HG03558 (cell line): ENCODE data around the gene SQSTM1.
"Not testable (repeated sequence)": the region's sequence is repeated elsewhere in the genome, so short reads cannot be mapped to it uniquely, and the experiment has no call there.

Experiments
- ATAC-seq: cut with Tn5 transposase; IDR thresholded peaks from one replicate; pipeline ENCODE4 v1.9.1; 2021; ENCODE audit warnings: moderate number of reproducible peaks; ENCODE audit not compliant: unreplicated experiment; ENCODE audit errors: extremely low read depth

SQSTM1 gene

DNA sequence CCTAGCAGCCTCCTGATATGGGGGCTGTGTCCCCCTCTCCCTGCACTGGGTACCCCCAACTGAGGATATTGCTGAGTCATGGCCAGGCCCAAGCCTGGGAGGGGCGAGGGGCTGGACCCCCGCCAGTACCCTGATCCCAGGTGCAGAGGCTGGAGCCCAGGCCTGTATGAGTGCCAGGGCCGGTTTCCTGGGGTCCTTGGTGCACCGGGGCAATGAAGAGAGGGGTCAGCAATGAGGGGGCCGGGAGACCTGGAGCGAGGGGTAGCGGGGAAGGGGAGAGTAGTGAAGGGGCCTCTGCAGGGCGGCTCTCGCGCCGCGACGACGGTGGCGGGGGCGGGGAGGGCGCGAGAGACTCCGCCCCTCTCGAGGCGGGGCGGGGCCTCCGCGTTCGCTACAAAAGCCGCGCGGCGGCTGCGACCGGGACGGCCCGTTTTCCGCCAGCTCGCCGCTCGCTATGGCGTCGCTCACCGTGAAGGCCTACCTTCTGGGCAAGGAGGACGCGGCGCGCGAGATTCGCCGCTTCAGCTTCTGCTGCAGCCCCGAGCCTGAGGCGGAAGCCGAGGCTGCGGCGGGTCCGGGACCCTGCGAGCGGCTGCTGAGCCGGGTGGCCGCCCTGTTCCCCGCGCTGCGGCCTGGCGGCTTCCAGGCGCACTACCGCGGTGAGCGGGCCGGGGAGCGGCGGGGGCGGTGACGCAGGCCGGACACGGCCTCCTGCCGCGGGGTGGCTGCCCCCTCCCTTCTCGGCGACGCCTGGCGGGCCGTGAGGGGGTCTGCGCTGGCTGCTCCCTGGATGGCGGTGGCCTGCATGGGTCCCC lies at the start of gene SQSTM1:
Gene SQSTM1 (plus strand): TSS at position 423 of the 815 bp plus-strand sequence. CDS start 32 bp downstream, at position 455.
- no peak for ATAC-seq

DNA sequence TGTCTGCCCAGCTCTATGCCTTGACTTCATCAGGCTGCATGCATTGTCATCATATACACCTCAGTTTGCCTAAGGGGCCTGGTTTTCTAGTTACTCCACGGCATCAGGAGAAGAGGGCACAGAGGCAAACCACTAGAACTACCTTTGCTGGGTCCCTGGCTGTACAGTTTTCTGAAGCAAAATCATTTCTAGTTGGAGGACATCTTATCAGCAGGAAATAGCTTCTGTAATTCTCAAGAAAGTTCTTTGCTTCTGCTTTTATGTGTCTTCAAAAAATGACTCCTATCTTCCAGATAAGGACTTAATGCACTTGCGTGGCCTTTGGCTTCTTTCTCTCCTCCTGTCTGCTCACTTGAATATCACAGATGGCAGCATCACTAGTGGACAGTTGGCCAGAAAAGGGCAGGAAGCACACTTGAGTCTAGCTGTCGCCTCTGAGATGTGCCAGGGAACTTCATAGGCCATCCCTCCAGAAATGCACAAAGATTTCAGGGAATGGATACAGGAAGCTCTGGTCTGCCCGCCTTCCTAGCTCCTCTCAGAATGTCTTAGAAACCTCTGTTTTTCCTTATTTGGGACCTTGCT lies 49.3 kb upstream of the SQSTM1 start:
- ATAC-seq: no peak

DNA sequence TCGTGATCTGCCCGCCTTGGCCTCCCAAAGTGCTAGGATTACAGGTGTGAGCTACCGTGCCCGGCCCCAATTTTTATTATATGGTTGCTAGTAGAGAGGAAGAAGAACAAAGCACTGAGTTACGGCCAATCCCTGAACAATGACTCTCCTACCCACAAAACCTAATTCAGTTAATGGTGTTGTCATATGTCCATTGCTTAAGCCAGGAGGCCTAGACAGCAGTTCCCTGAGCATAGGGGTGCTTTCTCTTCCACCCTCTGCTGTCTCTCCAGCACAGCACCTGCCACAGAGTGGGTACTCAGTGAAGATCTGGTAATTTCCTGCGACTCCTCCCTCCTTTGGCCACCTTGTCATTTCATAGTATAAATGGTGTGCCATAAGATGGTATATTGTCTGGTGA lies 48.4 kb upstream of the SQSTM1 start:
- no peak for ATAC-seq

DNA sequence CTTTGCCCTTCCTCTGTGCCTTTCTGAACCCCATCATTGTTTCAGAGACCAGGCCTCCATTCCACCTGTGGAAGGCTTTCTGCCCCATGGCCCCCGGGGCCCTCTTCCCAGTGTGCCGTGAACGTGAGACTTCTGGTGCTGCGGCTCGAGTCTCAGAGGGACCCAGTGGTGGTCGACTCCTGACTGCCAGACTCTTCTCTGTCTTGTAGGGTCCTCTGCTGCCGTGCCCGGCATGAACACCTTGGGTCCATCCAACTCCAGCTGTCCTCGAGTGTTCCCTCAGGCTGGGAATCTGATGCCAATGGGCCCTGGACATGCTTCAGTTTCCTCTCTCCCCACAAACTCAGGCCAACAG lies 47.0 kb upstream of the SQSTM1 start:
- ATAC-seq: no peak

DNA sequence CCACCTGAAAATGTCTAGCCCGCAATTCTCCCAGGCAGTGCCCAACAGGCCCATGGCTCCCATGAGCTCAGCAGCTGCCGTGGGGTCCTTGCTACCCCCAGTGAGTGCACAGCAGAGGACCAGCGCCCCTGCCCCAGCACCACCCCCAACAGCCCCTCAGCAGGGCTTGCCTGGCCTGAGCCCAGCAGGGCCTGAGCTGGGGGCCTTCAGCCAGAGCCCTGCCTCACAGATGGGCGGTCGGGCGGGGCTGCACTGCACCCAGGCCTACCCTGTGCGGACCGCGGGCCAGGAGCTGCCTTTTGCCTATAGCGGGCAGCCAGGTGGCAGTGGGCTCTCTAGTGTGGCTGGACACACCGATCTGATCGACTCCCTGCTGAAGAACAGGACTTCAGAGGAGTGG lies 46.3 kb upstream of the SQSTM1 start:
- ATAC-seq: no peak

DNA sequence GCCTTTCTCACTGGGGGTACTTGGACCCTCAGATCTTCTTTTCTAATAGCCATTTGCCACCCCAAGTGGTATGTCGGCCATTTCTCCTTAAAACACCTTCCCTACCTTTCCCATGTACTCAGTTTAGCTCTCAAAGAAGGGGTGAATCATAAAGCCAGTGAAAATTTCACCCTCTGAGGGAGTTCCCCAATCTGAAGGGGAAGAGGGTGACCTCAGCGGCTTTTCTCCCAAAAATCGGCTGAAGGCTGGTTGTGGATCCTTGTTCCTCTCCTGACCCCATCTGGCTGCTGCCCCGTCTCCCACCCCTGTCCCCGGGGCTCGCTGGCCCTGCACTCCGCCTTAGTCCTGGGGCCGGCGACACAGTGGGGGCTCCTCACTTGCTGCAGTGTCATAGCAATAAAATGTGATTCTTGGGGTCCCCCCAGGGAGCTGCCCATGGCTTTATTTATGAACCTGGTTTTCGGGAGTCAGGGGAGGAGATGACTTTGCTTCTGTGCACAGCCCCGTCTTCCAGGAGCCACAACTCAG lies 44.2 kb upstream of the SQSTM1 start:
- ATAC-seq: no peak

DNA sequence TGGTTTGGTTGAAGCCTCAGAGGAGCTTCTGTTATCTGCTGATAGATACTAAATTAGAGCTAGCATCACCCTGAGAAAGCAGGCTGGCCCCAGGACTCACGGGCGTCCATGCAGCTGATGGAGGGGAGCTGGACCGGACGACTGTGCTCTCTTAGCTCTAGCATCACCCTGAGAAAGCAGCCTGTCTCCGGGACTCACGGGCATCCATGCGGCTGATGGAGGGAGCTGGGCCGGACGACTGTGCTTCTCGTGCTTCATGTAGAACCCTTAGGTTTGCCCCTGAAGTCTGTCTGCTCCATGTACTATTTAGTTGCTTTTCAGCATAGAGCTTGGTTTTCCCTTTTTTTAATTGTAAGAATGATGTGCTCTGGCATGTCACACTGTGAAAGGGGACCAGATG lies 43.2 kb upstream of the SQSTM1 start:
- no peak for ATAC-seq

DNA sequence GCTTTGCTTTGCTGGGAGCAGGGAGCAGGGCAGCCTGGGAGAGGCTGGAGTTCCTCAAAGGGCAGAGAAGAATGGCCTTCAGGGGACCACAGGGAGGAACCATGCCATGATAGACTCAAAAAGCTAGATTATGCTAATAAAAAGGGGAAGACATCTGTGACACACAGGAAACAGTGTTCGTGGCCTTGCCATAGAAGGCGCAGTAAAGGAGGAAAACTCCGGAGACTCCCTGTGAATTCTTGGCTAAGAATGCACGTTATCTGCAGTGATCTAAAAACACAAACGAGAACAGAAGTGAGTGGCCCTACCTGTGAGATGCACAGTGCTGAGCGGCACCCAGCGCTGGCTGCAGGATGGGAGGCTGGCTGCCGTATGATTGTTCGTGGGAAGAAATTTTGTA lies 42.8 kb upstream of the SQSTM1 start:
- no peak for ATAC-seq

DNA sequence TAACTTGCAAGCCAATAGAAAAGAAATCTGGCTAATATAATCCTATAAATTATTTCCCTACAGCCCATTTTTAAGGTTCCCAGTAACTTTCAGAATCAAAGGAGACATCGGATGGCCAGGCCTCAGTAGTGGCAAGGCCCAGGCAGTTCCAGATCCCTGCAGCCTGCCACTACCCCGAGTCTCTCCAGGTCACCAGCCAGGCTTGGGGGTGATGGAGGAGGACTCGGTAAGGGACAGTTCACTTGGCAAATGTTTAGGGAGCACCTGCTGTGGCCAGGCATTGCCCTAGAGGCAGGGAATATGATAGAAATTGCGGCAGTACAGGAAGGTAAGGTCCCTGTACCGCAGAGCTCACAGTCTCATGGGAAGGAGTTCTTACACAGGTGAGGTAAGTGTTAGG lies 42.1 kb upstream of the SQSTM1 start:
- no peak for ATAC-seq

GRCh38 chr5:179779826-179780225 lies 40.9 kb upstream of the SQSTM1 start:
- no peak for ATAC-seq

DNA sequence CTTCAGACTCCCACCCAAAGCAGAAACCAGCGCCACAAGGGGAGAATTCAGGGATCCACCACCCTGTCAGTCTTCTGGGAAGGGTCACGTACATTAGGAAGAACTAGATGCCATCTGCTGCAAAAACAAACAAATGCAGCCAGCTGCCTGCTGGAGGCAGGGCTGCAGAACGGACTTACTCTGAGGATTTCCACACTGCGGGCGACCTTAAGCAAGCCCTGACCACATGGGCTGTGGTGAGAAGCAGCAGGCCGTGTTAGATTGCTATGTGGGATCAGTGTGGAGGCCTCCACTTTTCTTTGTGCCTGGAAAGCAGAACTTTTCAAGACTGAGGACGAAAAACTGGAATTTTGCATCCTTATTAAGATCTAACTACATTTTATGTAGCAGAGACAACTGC lies 40.3 kb upstream of the SQSTM1 start:
- no peak for ATAC-seq

GRCh38 chr5:179781846-179782245 lies 38.9 kb upstream of the SQSTM1 start:
- no peak for ATAC-seq

GRCh38 chr5:179783128-179783527 lies 37.6 kb upstream of the SQSTM1 start:
- ATAC-seq: no peak

- no peak for ATAC-seq
These were observed 33.8 kb upstream of the SQSTM1 start for GRCh38 chr5:179786861-179787260.

DNA sequence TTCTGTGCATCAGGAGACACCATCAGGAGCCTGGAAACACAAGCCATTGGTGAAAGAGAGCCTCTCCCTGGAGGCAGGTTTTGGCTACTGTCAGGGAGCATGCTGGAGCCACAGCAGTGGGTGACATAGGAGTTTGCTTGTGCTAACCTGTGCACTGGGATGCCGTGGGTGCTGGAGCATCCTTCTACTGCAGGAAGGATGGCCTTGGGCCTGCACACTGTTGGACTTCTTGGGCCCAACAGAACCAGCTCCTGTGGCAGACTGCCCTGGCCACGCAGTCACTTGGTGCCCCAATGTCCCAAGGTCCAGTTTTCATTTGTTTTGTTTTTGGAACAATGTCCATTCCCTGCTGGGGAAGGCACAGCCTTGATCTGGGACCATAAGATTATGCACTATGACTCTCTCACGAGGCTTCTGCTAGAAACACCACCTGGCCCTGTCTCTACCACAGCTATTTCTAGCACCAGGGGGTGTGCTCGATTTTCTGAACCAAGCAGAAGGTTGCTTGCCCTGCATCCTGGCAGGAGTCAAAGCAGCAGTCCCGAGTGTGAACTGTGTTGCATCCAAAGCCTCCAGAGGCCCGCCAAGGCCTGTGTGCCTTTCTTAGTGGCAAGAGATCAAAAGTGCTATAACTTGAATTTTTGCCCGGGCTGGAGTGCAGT lies 32.4 kb upstream of the SQSTM1 start:
- ATAC-seq: no peak

- ATAC-seq: not testable (repeated sequence)
These were observed 31.4 kb upstream of the SQSTM1 start for GRCh38 chr5:179789278-179789677.

- ATAC-seq: no peak
These were observed 28.7 kb upstream of the SQSTM1 start for GRCh38 chr5:179791881-179792611.

- ATAC-seq: no peak
These were observed 27.9 kb upstream of the SQSTM1 start for GRCh38 chr5:179792612-179793467.

DNA sequence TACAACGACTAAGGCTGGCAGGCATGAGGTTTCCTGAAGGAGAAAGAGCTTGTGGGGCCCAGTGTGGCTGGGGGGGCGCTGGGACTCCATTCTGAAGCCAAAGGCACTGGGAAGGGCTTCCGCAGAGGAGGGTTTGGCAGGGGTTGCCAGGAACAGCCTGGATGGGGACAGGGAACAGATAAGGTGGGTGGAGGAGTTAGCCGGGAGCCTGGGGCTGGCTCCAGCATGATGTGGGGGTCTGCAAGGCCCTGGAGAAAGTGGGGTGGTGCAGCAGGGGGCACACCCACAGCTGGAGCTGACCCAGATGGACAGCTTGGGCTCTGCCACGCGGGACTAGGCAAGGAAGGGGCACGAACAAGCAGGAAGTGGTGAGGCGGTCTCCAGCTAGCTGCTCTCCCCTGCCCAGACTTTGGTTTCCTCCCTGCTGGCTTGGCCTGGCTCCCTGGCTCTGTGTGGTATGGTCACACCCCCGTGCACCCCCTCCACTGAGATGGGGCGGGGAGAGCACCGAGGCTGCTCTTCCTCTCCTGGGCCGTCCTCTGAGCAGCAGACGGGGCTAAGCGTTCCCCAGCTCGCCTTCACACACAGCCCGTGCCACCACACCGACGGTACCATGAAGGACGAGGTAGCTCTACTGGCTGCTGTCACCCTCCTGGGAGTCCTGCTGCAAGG lies 27.1 kb upstream of the SQSTM1 start, which contains the start of gene LTC4S:
Gene LTC4S (plus strand): TSS at position 519 of the 672 bp plus-strand sequence. CDS start 95 bp downstream, at position 614.
- ATAC-seq: no peak
